Retinal pigment epithelial cell (primary cell): Measurements from ENCODE around the gene DKK2.

Source experiments
- DNase-seq: peaks from one replicate; pipeline ENCODE4 v3.0.0-alpha.2; 2010; ENCODE audit warnings: low read depth
- H3K4me3 ChIP-seq: 2 replicates; pipeline ENCODE4 v1.5.1; 2011; ENCODE audit warnings: mild to moderate bottlenecking, low read length, control low read depth, moderate library complexity
- CTCF ChIP-seq: conservative IDR thresholded peaks from 2 replicates; pipeline ENCODE4 v1.5.1; 2011; ENCODE audit warnings: low read depth, low read length, control low read depth, inconsistent platforms

Gene DKK2

GRCh38 chr4:107037199-107037584, 1.1 kb upstream of the DKK2 start:
- peak; percentile 75 for TF ChIP-seq CTCF
- peak overlapping the region; percentile 51 for H3K4me3 ChIP-seq
- no peak for DNase-seq

GRCh38 chr4:107036584-107037198, 578 bp upstream of the DKK2 start:
- peak overlapping the region; percentile 51 for H3K4me3 ChIP-seq
- DNase-seq: no peak
- no peak for TF ChIP-seq CTCF

- DNase-seq: no peak
- peak overlapping the region; percentile 51 for H3K4me3 ChIP-seq
Observed at GRCh38 chr4:107034996-107035818, 906 bp downstream of the DKK2 start.

GRCh38 chr4:107034091-107034995, 1.8 kb downstream of the DKK2 start:
- peak; percentile 72 for TF ChIP-seq CTCF
- no peak for DNase-seq
- H3K4me3 ChIP-seq: peak overlapping the region; percentile 51

More at GRCh38 chr4:107034996-107035818, 906 bp downstream of the DKK2 start:
- TF ChIP-seq CTCF: no peak

- TF ChIP-seq CTCF: no peak
- DNase-seq: no peak
- H3K4me3 ChIP-seq: no peak overlapping the region
Observed at GRCh38 chr4:107027379-107027778, 8.7 kb downstream of the DKK2 start.

- no peak for DNase-seq
- TF ChIP-seq CTCF: no peak
- no peak overlapping the region for H3K4me3 ChIP-seq
Observed at GRCh38 chr4:107018344-107018735, 17.8 kb downstream of the DKK2 start.
